Kidney epithelial cell (primary cell): ENCODE data around the gene CHRNA9. TPM values are rescaled to one million over a fixed set of nuclear protein-coding genes. Genes with fewer than 3 reads are reported as not detected.

Experiments
- DNase-seq: peaks from one replicate; pipeline ENCODE4 v3.0.0-alpha.2; 2010; ENCODE audit warnings: low read depth
- H3K27me3 ChIP-seq: 2 replicates; pipeline ENCODE4 v1.6.0; 2011; ENCODE audit warnings: low read length; ENCODE audit not compliant: control insufficient read depth, insufficient read depth
- H3K36me3 ChIP-seq: 2 replicates; pipeline ENCODE4 v1.5.1; 2011; ENCODE audit warnings: low read length; ENCODE audit not compliant: control insufficient read depth, insufficient read depth
- H3K4me3 ChIP-seq: 2 replicates; pipeline ENCODE4 v1.5.1; 2011; ENCODE audit warnings: low read depth, mild to moderate bottlenecking, control low read depth, low read length
- CTCF ChIP-seq: IDR thresholded peaks from 2 replicates; pipeline ENCODE4 v1.5.1; 2011; ENCODE audit warnings: mild to moderate bottlenecking, moderate library complexity, low read length, control low read depth, inconsistent platforms; ENCODE audit not compliant: insufficient read depth, poor library complexity, severe bottlenecking
- total RNA-seq: library from RNA; depleted of rRNA; stranded (reverse); fragments of >200 nt; gene quantifications from 2 replicates; pipeline ENCODE4 v1.2.3, GENCODE V29; 2015

The CHRNA9 gene
- total RNA-seq, 1 donor from 2014 or later, result not detected

GRCh38 chr4:40354158-40354557 lies 19.0 kb downstream of the CHRNA9 start:
- no peak for DNase-seq
- no peaks in the 10 kb centered on the region for H3K36me3 ChIP-seq
- no peak for TF ChIP-seq CTCF
- no peaks in the 10 kb centered on the region for H3K27me3 ChIP-seq
- no peak overlapping the region for H3K4me3 ChIP-seq

- Histone ChIP-seq H3K27me3 (no peaks in the 10 kb centered on the region), H3K4me3 (no peak overlapping the region), H3K36me3 (no peaks in the 10 kb centered on the region)
- TF ChIP-seq CTCF, result no peak
- DNase-seq, result no peak
These were observed 20.0 kb downstream of the CHRNA9 start for GRCh38 chr4:40355131-40355530.

GRCh38 chr4:40357738-40358137 lies 22.6 kb downstream of the CHRNA9 start:
- DNase-seq, result no peak
- TF ChIP-seq CTCF, result no peak
- no peak overlapping the region for H3K4me3 ChIP-seq
- H3K36me3 ChIP-seq, result no peaks in the 10 kb centered on the region
- no peaks in the 10 kb centered on the region for H3K27me3 ChIP-seq

GRCh38 chr4:40361338-40361737 lies 26.2 kb downstream of the CHRNA9 start:
- TF ChIP-seq CTCF, result no peak
- Histone ChIP-seq H3K36me3 (no peaks in the 10 kb centered on the region), H3K27me3 (no peaks in the 10 kb centered on the region), H3K4me3 (no peak overlapping the region)
- no peak for DNase-seq

GRCh38 chr4:40363382-40363920 lies 28.3 kb downstream of the CHRNA9 start:
- no peaks in the 10 kb centered on the region for H3K36me3 ChIP-seq
- no peak overlapping the region for H3K4me3 ChIP-seq
- TF ChIP-seq CTCF, result no peak
- H3K27me3 ChIP-seq, result no peaks in the 10 kb centered on the region
- DNase-seq, result no peak

- Histone ChIP-seq H3K27me3 (no peaks in the 10 kb centered on the region), H3K36me3 (no peaks in the 10 kb centered on the region), H3K4me3 (no peak overlapping the region)
- TF ChIP-seq CTCF, result no peak
- no peak for DNase-seq
These were observed 28.8 kb downstream of the CHRNA9 start for GRCh38 chr4:40363945-40364344.
